HG03025 (cell line): ENCODE results near the gene CAV1.

Source experiments
- ATAC-seq: cut with Tn5 transposase; IDR thresholded peaks from one replicate; pipeline ENCODE4 v1.9.1; 2021; ENCODE audit warnings: mild to moderate bottlenecking, moderate library complexity; ENCODE audit not compliant: unreplicated experiment, low FRiP score

The CAV1 gene

DNA sequence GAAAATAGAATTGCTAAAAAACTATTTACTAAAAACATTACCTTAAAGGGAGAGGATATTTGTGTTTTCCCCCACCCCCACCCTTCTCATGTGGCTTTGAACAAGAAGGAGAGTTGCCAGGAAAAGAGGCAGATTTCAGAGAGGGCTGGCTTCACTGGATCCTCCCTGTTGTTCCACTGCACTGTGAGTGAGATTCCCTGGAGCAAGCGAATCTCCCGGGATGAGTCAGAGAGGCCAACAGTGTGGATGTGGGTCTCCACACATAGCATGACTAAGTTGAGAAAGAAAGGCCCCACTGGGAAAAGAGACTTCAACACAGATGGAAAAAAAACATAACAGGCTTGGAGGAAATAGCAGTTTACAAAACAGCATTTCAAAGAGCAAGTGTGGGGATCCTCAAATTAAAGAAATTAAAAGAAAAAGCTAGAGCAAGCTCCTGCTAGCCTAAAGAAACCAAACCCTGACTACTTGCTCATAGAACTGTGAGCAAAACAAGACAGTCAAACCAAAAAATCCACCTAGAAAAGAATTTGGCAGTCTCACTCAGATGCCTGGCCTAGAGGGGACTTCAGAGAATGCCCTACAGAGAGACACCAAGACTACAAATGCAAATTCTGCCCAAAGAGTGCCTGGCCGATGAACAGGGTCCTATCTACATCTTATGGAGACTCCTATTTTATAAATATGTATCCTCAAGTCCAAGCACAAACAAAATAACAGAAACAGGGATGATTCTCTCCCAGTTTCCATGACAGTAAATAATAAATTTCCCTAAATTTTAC, 3.4 kb downstream of the CAV1 start:
- no peak for ATAC-seq

DNA sequence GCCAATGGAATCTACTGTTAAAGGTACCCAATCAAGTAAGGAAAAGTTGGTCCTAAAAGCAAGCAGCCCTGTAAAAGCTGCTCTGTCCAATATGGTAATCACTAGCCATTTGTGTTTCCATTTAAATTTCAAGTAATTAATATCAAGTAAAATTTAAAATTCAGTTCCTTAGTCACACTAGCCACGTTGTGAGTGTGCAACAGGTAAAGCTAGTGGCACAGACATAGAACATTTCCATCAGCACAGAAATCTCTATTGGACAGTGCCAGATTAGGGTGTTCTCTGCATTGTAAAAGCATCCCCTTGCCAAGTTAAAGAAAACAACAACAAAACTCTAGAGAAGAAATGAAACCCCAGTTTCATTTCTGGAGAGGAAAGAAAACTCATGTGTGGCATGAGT, 4.4 kb downstream of the CAV1 start:
- ATAC-seq = no peak

DNA sequence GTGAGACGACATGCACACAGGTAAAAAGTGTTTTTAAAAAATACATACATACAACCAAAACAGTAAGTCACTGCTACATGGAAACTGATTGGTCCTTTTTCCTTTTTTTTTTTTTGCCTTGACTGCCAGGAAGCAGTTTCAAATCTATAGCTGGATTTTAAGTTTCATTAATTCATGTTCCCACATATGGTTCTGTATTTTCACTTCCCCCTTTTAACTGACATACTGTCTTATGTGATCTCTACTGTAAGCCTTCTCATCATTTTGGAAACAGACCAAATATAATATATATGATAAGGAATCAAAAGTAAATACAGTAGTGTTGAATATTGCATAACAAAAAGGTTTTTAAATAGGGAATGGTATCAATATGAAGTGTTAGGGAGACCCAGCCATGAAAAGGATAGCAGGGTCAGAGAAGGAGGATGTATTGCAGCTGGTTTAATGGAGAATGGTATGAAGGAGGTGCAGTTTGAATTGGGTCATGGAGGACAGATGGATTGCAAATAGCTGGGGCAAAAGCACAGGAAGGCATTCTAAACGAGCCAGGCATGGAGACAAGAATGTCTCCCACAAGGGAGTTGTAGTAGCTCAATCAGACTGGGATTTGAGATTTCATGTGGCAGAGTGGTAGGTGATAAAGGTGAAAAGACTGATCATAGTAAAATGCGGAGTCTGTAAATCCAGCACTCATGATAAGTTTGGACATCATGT, 5.4 kb downstream of the CAV1 start:
- ATAC-seq = no peak

DNA sequence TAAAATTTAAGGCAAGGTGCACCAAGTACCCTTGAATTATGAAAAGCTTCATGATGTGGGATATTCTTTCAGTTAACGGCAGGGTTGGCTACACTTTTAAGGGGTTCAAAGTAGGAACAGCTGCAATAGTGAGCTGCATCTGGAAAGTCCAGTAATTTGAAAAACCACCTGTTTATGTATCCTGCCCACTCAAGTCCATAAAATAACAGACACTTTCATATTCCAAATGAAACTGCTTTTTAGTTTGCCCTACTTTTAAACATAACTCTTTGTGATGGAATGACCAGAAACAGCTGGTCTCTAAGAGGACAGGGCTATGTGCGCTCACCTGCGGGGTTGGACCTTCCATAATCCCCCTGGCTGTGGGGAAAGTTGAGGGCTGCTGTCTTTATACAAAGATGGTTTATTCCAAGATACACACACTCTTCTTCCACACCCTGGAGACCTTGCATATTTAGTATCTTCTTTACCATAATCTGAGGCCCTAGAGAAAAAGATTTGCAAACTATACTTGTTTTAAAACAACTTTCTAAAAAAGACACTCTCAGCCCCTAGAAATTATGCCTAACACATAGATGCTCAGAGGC, 7.4 kb downstream of the CAV1 start:
- no peak for ATAC-seq

DNA sequence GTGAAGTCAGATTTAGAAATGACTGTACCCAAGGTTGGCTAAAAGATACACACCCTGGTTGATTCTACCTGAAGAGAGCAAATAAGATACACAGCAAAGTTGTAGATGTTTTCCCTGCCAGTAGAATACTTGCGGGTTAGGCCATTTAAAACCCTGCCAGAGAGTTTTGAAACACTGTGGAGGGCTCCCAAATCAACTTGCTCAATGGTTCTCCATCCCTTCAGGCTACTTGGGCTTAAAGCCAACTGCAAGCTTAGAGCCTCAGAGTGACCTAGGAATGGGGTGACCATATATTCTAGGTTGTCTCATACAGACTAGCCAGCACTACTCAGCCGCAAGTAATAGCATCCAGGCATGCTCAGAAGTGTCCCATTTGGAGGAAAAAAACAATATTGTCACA, 10.0 kb downstream of the CAV1 start:
- ATAC-seq = no peak

DNA sequence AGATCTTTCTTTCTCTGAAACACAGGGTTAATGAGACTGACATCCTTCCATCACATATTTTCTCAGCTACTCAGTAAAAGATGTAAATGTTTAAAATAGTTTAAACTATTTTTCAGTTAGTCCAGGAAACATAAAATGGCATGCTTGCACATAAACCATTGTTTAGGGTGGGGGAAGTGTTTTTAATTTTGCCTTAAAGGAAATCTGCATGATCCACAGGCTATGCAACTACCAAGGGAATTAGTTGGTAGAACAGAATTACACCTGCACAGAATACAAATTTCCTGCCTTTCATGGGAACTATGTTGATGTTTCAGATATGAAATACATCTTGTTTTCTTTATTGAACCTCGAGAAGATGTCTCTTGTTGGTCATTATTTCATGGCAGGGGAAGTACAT, 10.6 kb downstream of the CAV1 start:
- ATAC-seq = no peak

DNA sequence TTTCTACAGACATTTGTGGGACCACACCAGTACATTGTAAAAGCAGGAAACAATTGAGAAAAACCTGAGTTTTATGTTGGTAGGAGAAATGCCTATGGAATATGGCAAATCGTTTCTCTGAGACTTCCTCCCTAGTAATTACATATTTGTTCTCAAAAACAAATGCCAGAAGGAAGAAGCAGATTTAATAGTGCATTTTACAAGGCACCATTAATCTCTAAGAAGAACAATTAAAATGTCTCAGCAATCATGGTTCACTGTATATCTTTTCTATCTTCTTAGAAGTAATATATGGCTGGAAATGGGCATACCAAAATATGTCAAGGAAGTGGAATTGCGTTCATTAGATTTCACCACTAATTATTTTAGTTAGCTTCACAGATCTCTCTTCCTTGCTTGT, 13.3 kb downstream of the CAV1 start:
- ATAC-seq = no peak

DNA sequence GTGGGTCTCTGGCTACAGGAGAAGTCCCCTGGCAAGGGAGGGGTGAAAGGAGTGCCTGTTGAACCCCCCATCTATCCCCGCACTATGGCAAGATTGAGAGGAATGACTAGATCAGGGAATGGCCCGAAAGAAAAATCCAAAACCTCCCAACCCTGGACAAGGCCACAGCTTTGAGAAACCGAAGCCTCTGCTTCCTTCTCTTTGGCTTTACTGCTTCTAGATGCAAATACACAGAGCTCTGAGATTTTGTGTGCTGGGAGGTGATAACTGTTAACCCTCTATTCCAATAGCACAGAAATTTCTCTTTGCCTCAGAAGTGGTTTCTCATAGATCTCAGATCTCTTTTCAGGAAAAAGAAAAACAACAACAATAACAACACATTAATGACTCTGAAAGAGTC, 15.0 kb downstream of the CAV1 start:
- no peak for ATAC-seq

DNA sequence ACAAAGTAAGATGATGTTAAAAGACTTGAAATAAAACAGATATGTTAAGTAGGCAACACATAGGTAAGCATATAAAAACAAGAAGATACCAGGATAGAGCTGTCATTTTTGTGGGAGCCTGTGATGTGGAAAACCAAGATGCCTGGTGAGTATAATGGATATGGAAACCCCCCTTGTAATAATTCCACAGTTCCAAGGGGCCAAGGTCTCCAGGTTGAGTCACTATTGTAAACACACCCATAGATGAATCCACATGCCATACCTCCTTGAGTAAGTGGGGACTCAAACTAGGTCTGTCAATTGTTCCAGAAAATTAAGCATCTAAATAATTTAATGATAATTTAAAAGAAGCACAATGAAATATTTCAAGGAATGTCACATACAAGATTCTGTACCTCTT, 15.9 kb downstream of the CAV1 start:
- ATAC-seq = no peak

DNA sequence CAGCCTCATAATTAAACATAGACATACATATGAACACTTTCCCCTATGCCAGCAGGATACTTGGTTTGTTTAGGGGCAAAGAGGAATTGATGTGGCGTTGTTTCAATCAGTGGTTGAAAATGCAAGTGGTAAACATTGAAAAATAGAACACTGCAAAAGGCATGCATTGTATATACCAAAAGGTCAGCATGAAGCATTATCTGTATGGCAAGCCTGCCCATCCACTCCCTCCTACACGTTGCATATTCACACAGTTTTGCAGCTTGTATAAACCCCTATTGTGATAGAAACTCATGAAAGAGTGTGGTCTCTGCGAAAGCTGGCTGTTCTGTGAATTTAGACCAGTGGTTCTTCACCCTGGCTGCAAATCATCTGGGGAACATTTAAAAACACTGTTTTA, 17.1 kb downstream of the CAV1 start:
- no peak for ATAC-seq

DNA sequence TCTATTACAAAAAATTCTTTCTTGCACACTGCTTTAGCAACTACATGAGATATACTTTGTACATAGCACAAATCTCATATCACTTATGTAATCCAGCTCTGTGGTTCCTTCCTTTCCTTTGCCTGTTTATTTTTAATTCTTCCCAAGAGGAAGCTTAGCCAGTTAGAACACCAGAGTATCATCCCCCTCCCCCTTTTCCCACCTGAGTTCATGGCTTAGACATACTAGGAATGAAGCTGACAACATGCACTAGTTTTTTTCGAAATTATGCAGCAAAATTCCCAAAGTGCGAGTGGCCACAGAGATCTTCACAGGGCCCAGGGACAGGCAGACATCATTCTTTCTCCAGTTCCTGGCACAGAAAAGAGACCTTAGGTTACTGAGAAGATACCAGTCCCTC, 17.8 kb downstream of the CAV1 start:
- no peak for ATAC-seq

DNA sequence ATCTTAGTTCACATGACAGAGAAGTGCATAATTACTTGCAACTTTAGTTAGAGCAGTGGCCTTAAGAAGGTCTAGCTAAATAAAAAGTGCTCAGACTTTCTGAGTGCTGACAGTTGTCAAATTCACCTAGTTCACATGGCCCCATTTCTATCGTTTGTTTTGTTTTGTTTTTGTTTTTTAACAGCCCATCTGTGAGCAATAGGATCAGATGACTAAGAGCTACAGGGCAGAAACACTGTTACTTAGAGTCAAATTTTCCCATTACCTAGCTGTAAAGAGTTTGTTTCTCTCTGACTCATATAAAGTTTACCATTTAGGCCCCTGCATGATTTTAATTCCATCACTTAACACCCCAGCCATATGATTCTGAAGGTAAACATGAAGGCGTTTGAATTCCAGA, 18.8 kb downstream of the CAV1 start:
- ATAC-seq = no peak

DNA sequence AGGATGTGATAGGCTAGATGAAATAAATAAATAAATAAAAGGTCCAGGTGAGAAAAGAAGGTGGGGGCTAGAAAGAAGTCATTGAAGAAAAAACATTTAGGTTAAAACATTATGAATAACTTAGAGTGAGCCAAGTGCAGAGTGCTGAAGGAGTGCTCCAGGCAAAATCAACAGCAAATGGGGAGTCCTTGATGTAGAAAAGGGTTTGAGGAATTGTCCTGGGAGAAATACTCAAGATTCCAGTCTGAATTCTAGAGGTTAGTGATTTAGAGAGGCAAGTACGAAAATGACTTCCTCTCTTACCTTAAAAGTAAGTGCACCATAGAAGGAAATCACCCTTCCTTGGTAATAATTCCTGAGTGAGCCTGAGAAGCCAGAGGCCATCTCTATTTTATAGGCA, 19.7 kb downstream of the CAV1 start:
- ATAC-seq = no peak

DNA sequence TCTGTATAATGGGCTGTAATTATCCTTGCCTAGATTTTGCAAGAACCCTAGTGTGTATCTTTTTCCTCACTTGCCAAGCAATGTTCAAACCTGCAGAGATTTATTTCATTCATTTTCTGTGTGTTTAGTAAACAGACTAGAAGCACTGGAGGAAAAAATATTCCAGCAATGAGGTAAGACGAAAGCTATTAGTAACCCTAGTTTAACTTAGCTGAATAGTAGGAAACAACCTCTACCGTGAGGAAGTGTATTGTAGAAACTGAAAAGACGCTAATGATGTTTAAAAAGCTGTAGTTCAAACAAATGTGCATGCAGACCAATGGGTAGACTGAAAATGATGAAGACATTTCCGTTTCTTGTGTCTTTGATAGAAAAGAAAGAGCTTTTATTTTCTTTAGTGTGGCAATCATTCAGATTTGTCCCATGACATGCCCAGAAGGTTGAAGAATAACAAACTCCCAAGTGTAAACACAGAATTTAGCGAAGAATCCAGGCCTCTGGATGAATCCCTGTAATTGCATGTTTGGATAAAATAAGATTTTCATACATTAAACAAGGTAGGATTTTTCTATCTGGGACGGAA, 20.7 kb downstream of the CAV1 start:
- ATAC-seq = no peak

DNA sequence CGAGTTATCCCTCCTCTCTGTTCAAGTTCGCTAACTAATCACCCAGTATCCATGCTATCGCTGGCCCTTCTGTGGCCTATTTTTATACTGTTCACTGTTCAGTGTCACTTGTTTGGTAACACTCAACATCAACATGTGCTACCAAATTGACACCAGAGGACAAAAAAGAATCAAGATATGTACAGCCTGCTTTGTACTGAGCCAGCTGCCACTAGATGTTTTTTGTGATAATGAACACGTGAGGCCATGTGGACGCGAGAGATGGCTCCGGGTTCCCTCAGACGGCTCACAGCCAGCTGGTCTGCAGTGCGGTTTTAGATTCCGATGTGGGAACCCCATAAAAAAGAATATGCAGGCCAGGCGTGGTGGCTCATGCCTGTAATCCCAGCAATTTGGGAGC, 21.2 kb downstream of the CAV1 start:
- ATAC-seq = no peak

DNA sequence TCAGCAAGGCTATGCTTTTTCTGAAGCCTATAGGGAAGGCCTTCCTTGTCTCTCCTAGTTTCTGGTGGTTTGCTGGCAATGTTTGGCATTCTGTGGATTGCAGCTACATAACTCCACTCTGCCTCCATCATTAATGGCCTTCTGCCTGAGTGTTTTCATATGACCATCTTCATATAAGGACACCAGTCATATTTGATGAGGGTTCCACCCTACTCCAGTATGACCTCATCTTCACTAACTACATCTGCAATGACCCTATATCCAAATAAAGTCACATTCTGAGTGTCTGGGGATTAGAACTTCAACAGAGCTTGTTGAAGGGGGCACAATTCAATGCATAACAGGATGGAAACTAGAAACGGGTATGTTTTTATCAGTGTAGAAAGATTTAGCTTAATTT, 22.1 kb downstream of the CAV1 start:
- ATAC-seq = no peak

DNA sequence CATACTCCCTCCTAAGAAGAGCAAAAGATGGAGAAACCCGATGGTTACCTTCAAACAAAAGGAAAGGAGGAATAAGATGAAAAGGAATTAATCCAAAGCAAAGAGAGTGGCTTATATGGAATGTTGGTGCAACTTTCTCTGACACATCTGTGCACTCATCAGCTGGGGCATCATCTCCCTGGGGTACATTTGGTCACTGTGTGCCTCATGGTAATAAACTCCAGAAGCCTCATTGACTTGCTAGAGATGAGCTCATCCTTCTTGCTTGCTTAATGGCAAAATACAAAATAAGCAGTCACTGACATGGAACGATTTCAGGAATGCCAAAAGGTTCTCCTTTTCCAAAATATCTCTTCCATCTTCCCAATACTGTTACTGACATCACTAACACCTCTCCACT, 22.5 kb downstream of the CAV1 start:
- ATAC-seq = no peak

DNA sequence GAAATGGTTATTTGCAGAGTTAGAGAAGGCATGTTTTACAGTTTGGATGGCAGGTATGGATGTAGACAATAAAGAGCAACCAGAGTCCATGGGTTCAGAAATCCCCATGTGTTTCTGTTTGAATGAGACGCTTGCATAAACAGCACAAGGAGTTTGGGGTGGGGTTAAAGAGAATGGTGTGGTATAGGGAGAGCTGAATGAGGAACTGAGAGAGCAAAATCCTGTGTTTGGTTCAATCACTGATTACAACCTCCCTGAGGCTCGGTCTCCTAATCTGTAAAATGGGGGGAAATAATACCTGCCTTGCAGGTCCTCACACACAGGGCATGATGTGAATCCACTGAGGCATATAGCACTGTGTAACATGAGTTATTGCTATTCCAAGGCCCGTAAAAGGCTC, 23.7 kb downstream of the CAV1 start:
- peak; percentile 93 for ATAC-seq

DNA sequence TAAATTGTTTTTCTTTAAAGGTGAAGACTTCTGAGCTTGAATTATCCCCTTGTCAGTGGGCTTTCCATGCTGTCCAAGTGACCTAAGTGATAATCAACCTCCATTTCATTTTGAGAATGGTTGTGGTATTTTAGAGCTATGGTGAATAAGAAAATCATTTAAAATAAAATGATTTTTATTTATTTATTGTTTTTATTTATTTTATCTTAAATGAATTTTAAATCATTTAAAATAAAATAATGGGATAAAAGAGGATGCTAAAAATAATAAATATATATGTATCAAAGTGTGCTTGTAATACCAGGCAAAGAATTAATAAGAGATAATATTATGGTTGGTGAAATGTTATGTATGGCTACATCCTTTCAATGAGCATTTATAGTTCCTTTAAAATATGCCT, 24.5 kb downstream of the CAV1 start:
- no peak for ATAC-seq

DNA sequence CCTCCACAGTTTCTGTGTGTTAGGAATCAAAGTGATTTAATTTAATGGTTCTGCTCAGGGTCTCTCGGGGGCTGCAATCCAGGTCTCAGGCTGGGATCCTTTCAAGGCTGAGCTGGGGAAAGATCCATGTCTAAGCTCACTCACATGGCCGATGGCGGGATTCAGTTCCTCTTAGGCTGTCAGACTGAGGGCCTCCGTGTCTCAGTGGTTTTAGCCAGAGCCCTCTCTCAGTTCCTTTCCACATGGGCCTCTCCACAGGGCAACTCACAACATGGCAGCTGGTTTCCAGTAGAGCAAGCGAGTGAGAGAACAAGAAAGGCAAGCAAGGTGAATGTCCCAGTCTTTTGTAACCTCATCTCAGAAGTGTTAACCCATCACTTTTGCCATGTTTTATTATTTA, 26.9 kb downstream of the CAV1 start:
- ATAC-seq = no peak

DNA sequence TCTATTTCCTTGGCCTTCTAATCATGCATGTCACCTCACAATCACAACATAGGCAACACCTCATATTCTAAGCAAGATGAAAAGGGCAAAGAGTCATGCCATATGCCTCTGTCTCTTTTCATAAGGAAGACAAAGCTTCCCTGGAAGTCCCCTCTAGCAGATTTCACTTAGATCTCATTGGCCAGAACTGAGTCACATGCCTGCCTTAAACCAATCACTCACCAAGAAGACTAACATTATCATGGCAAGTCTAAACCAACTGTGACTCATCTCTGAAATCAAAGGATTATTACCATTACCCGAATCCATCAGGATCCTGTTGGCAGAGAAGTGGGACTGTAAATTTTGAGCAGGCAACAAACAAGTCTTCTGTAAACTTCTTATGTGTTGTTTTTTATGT, 27.8 kb downstream of the CAV1 start:
- ATAC-seq = no peak
